GM19463 (cell line): ENCODE measurements around the gene CAPRIN2.

Experiments used
- ATAC-seq: cut with Tn5 transposase; IDR thresholded peaks from one replicate; pipeline ENCODE4 v1.9.1; 2021; ENCODE audit warnings: mild to moderate bottlenecking, moderate library complexity; ENCODE audit not compliant: unreplicated experiment

The CAPRIN2 gene

GRCh38 chr12:30701056-30701455 is 53.7 kb downstream of the CAPRIN2 start:
- no peak for ATAC-seq

DNA sequence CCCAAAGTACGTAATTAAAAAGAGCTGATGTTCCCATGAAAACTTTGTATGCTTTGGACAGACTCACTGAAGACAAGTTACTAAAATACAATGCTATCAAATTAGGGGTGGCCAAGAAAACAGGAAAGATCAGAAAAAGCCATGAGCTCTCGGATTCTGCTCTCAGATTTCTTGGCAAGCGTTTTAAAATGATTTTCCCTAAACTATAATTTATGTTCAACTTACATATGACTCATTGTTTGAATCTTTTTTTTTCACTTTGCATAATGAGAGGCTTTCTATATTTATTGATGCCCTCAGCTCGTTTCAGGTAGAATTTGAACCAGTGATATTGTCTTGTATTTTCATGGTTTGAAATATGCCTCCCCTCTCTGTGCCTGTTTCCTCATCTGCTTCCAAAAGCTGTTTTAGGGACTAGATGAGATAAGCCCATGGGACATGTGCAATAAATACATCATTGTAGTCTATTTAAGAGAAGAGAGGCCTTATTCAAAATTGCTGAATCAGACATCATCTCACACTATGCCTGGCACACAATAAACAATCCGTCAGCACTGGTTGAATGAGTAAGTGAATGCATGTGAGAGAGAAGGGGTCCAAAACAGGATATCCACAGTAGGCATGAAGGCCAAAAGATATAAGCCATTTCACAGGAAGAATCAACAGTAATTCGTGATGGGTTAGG is 54.4 kb downstream of the CAPRIN2 start:
- no peak for ATAC-seq

- ATAC-seq: no peak
Measured at GRCh38 chr12:30698346-30698745, 56.4 kb downstream of the CAPRIN2 start.

- no peak for ATAC-seq
Measured at GRCh38 chr12:30696943-30697342, 57.8 kb downstream of the CAPRIN2 start.

GRCh38 chr12:30696486-30696885 is 58.3 kb downstream of the CAPRIN2 start:
- ATAC-seq: no peak

DNA sequence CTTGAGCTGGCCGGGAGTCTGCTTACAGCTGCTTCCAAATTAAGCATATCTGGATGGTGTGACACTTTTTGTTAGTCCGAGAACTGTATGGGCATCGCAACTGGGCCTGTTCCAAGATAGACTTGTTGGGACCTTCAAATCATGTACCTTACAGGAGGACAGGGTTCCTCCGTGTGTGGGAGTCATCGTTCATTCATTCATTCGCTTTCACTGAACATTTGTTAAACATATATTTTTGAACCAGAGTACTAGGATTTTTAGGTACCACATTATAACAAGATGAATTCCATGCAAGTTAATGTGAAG is 58.7 kb downstream of the CAPRIN2 start:
- peak; percentile 27 for ATAC-seq

DNA sequence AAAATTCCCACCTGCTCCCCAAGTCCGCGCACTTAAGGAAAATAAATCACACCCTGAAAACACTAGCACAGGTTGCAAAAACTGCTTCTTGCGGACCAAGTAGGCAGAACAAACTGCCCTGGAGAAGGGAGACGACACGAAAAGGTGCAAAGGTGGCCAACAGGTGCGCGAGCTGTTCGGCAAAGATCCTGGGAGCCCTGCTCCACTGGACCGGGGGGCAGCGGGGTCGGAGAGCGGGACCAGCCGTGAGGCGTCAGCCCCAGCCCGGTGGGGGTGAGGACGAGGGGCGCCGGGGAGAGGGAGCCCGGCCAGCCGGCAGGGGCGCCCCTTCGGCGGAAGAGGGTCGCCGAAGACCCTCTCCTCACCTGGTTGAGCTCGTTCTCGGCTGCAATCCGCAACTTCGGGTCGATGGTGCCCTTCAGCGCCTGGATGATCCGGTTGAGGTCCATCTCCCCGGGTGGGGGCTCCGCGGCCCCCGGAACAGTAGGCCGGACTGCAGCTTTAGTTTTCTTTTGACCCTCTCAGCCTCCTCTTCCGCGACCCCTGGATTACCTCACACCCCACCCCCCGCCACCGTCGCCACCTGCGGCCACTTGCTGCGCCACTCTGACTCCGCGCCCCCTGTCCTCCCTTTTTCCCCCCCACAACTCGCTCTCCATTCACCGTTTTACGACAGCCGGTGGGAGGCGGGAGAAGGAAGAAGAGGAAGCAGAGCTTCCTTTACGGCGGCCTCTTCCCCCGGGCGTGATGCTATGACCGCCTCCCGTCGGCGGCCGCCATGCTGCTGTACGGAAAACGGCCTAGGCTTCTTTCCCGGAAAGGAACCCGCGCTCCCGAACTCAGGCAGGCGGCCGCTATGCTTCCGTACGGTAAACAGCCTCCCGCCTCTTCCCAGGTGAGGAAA is 59.3 kb downstream of the CAPRIN2 start, which contains the start of gene IPO8:
IPO8 (minus strand) TSS at position 671 of the 904 bp plus-strand sequence; CDS start at position 449, 222 bp downstream.
- peak; percentile 81 for ATAC-seq

- peak; percentile 32 for ATAC-seq
Measured at GRCh38 chr12:30694412-30695198, 60.1 kb downstream of the CAPRIN2 start.

- ATAC-seq: no peak
Measured at GRCh38 chr12:30692470-30692869, 62.3 kb downstream of the CAPRIN2 start.

GRCh38 chr12:30691122-30691879 is 63.5 kb downstream of the CAPRIN2 start:
- no peak for ATAC-seq

- no peak for ATAC-seq
Measured at GRCh38 chr12:30687265-30687986, 67.3 kb downstream of the CAPRIN2 start.

DNA sequence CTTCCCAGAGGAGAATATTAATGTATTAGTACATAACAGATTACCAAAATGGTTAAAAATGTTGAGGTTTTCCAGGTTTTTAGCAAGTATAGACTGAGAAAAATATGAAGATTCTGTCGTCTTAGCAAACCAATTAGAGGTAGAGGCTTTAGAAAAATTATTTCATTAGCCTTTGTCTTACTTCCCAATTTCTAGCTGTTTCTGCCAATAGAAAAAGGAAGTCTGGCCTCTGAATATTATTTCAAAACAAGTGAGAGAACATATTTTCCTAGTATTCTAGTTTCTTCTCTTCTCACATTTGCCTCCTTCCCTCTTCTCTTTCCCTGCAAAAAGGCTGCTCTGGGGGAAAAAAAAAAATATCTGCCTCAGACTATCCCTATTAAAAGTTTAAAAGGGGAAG is 75.5 kb downstream of the CAPRIN2 start:
- no peak for ATAC-seq

DNA sequence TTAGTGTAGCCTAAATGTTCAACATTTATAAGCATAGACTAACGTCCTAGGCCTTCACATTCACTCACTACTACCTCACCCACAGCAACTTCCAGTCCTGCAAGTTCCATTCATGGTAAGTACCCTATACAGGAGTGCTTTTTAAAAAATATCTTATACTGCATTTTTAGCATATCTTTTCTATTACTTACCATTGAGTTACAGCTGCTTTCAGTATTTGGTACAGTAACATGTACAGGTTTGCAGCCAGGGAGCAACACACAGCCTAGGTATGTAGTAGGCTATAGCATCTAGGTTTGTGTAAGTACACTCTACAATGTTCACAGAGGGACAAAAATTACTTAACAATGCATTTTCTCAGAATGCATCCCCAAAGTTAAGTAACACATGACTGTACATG is 76.5 kb downstream of the CAPRIN2 start:
- no peak for ATAC-seq

- ATAC-seq: no peak
Measured at GRCh38 chr12:30661210-30661609, 93.5 kb downstream of the CAPRIN2 start.
